ENCODE measurements around the gene ITGB6. TPM values are rescaled to one million over a fixed set of nuclear protein-coding genes. Genes with fewer than 3 reads are reported as not detected.

The ITGB6 gene
- total RNA-seq, 1 experiment from 2014 or later, result not detected

GRCh38 chr2:160077912-160078810, 121.9 kb downstream of the ITGB6 start (continued):
- TF ChIP-seq ERG (CRISPR knock-in tag; IDR thresholded peaks at IDR 0.05) (no peak), JAZF1 (CRISPR knock-in tag; IDR thresholded peaks at IDR 0.05) (no peak), STAT6 (CRISPR knock-in tag; conservative IDR thresholded peaks at IDR 0.05; ENCODE audit: low read depth) (no peak), FOXP1 (CRISPR knock-in tag; IDR thresholded peaks at IDR 0.05; ENCODE audit: borderline replicate concordance) (no peak), ZNF423 (CRISPR knock-in tag; IDR thresholded peaks at IDR 0.05) (no peak), NFYB (CRISPR knock-in tag; conservative IDR thresholded peaks at IDR 0.05; ENCODE audit: low read depth) (no peak), TP53 (CRISPR knock-in tag; IDR thresholded peaks at IDR 0.05) (no peak)

- peaks cover 30% of the 10 kb centered on the region for H3K36me3 Mint-ChIP-seq
- DNase-seq (ENCODE audit: low spot score) (no peak), ATAC-seq (no peak; the same call in 1 of the 2 replicates)
- no peak overlapping the region for H3K27ac Mint-ChIP-seq
- ChIA-PET POLR2A (no interaction called here), CTCF (no interaction called here)
- H3K4me1 Mint-ChIP-seq, result peaks cover 3% of the 10 kb centered on the region
- peaks cover 42% of the 10 kb centered on the region for H3K9me3 Mint-ChIP-seq
- H3K4me3 Mint-ChIP-seq, result no peak overlapping the region
- H3K27me3 Mint-ChIP-seq (ENCODE audit: low read depth), result no peaks in the 10 kb centered on the region
- TF ChIP-seq MLX (CRISPR knock-in tag; IDR thresholded peaks at IDR 0.05) (no peak), SMAD4 (CRISPR knock-in tag; IDR thresholded peaks at IDR 0.05) (no peak), CREM (CRISPR knock-in tag; IDR thresholded peaks at IDR 0.05) (no peak), HMGA2 (CRISPR knock-in tag; IDR thresholded peaks at IDR 0.05) (no peak), AR (CRISPR knock-in tag; IDR thresholded peaks at IDR 0.05) (no peak), ZNF281 (CRISPR knock-in tag; IDR thresholded peaks at IDR 0.05) (no peak), USF2 (CRISPR knock-in tag; IDR thresholded peaks at IDR 0.05) (no peak), ELF4 (CRISPR knock-in tag; IDR thresholded peaks at IDR 0.05; ENCODE audit: low read depth) (no peak), NR2C2 (CRISPR knock-in tag; IDR thresholded peaks at IDR 0.05) (no peak), RORB (CRISPR knock-in tag; IDR thresholded peaks at IDR 0.05) (no peak), NFE2L1 (CRISPR knock-in tag; IDR thresholded peaks at IDR 0.05) (no peak), SMAD3 (CRISPR knock-in tag; IDR thresholded peaks at IDR 0.05; ENCODE audit: borderline replicate concordance) (no peak), PRDM15 (CRISPR knock-in tag; IDR thresholded peaks at IDR 0.05) (no peak), ZNF121 (CRISPR knock-in tag; IDR thresholded peaks at IDR 0.05) (no peak)
Observed at GRCh38 chr2:160076914-160077313, 123.2 kb downstream of the ITGB6 start.

Measured in WTC11 (cell line).